ENCODE data around the gene COPRS. TPM values are rescaled to one million over a fixed set of nuclear protein-coding genes. Genes with fewer than 3 reads are reported as not detected.

Gene COPRS
- 102 and 107 TPM in 2 replicates for total RNA-seq

GRCh38 chr17:31858642-31859486 is at the start of gene COPRS:
COPRS (minus strand) TSS chr17:31859244; CDS start chr17:31859199, 45 bp downstream.

Other genes starting within 250 kb of the COPRS start
- 54.2 and 61.3 TPM in 2 replicates for gene UTP6, start 42.5 kb upstream of the COPRS start, total RNA-seq
- gene SUZ12, start 77.8 kb upstream of the COPRS start, total RNA-seq = 29.9 and 31.1 TPM in 2 replicates
- 19.9 and 20.1 TPM in 2 replicates for gene LRRC37B, start 148.1 kb upstream of the COPRS start, total RNA-seq